ENCODE results near the gene COPZ1. TPM values are rescaled to one million over a fixed set of nuclear protein-coding genes. Genes with fewer than 3 reads are reported as not detected.

Gene COPZ1
- total and polyA plus RNA-seq, 9 of the 15 experiments (the other 6 are each of a cell fraction or from before 2014, with no cell fraction given), result 137 to 487 (median 233) TPM

GRCh38 chr12:54358945-54359761, 34.2 kb downstream of the COPZ1 start (continued):
- TF ChIP-seq ATF6 (CRISPR knock-in tag; IDR thresholded peaks at IDR 0.05) (peak; percentile 9; the same call in 1 of the 2 replicates), NR4A1 (CRISPR knock-in tag; IDR thresholded peaks at IDR 0.05) (no peak), NR4A1 (tag; IDR thresholded peaks at IDR 0.05) (no peak), RBM14 (IDR thresholded peaks at IDR 0.05; ENCODE audit: borderline replicate concordance, insufficient read depth, low read depth, low read length) (no peak), EP300 (IDR thresholded peaks at IDR 0.05; ENCODE audit: low read length) (peak; percentile 98), ZNF449 (CRISPR knock-in tag; IDR thresholded peaks at IDR 0.05) (no peak), STAT5A (IDR thresholded peaks at IDR 0.05; ENCODE audit: borderline replicate concordance, low read length) (peak; percentile 58; the same call in 1 of the 2 replicates), BCLAF1 (IDR thresholded peaks at IDR 0.05; ENCODE audit: borderline replicate concordance in 1 of 2, control insufficient read depth in 1 of 2, low read depth in 2 of 2, low read length in 1 of 2) (0 out of 4 replicates have a peak, but pooled peaks of 1 of the 2 experiments have one; percentile 22), UBTF (IDR thresholded peaks at IDR 0.05; ENCODE audit: borderline replicate concordance in 1 of 2, low read depth in 2 of 2, low read length in 2 of 2) (no peak), SP2 (IDR thresholded peaks at IDR 0.05; ENCODE audit: extremely low read depth, low read depth, low read length, poor library complexity, severe bottlenecking) (peak; percentile 64), SMARCA4 (IDR thresholded peaks at IDR 0.05) (peak; percentile 91), THRAP3 (IDR thresholded peaks at IDR 0.05; ENCODE audit: borderline replicate concordance) (no peak; the same call in 1 of the 2 replicates), RFX7 (CRISPR knock-in tag; IDR thresholded peaks at IDR 0.05) (no peak)
